T47D (cell line): ENCODE data around the gene TOMM40.

Experiments
- DNase-seq, 2 experiments: peaks; one replicate each; pipeline versions ENCODE4 v3.0.0 to v3.0.0-alpha.2; 2011 to 2012; ENCODE audit warnings: low read depth in 1 of 2, low spot score in 1 of 2
- JUND ChIP-seq: IDR thresholded peaks from 2 replicates; pipeline ENCODE4 v1.6.1; 2012; ENCODE audit warnings: low read depth
- in situ Hi-C: cut with HindIII; loops from 2 replicates; pipeline ENCODE4 v1.10.0; 2016; ENCODE audit warnings: low sequenced_read_pairs, low pct_unique_long_range_greater_than_20kb

The TOMM40 gene

DNA sequence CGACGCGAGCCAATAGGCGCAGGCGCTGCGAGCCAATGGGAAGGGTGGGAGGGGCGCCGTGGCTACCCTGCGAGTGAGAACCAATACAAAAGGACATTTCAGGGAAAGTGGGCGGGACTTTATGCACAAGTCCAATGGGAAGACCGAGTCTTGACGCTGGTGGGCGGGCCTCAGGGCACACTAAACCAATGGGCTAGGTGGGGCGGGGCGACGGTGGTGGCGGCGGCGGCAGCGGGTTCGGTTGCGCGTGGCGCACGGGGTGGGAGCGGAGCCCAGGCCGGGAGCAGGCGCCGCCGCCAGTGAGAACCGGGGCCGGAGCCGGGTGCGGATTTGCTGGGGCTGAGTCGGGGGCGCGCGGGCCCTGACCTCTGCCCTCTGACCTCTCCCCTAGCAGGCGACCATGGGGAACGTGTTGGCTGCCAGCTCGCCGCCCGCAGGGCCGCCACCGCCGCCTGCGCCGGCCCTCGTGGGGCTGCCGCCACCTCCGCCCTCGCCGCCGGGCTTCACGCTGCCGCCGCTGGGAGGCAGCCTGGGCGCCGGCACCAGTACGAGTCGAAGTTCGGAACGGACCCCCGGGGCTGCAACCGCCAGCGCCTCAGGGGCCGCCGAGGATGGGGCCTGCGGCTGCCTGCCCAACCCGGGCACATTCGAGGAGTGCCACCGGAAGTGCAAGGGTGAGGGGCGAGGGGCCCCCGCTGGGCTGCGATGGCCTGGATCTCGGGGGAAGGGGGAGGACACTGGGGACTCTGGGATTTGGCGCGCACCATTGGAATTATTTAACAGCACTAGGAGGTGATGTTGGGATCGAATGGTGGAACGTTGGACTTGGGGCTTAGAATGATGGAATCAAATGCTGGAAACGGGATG is at the start of gene TOMM40:
Gene TOMM40, plus strand, starts transcription at position 239 of the 867 bp plus-strand sequence. Its CDS starts 162 bp downstream, at position 401.
- peak; percentile 98 to 99 for DNase-seq
- in situ Hi-C loops: no loop called here
- TF ChIP-seq JUND: no peak

DNA sequence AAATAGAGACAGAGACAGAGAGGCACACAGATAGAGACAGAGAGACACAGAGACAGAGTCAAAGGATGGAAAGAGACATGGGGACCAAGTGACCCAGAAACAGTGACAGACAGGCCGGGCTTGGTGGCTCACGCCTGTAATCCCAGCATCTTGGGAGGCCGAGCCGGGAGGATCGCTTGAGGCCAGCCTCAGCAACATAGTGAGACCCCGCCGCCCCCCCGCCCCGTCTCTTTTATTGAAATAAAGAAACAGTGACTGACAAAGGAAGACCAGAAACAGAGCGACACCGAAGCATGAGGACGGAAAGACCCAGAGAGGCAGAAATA is 45.8 kb upstream of the TOMM40 start:
- in situ Hi-C loops: no loop called here
- no peak for DNase-seq
- TF ChIP-seq JUND: no peak

DNA sequence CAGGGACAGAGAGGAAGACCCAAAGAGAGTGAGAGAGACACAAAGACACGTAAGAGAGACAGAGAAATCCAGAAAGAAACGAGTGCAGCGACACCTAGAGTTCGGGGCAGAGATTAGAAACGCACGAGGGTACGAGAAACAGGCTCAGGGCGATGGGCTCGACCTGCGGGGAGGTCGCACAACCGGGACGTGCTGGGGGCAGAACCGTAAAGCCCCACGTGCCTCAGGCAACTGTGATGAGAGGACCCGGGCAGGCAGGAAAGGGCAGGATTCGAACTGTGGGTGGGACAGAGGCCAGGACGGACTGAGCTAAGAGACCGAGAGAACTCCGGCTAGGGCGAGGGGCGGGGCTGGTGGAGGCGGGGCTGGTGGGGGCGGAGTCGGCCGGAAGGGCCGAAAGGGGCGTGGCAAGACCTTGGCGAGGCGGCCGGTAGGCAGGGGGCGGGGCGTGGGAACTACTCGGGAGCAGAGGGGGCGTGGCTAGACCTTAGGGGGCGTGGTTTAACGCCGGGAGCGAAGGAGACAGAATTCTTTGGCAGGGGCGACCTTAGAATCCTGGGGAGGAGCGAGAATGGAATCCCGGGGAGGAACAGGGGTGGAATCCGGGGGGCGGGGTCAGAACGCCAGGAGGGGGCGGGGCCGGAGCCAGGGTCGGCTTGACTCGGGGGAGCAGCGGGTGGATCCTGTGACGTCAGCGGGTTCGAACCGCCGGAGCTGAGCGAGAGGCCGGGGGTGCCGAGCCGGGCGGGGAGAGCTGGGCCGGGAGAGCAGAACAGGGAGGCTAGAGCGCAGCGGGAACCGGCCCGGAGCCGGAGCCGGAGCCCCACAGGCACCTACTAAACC is 45.2 kb upstream of the TOMM40 start, which contains the start of gene NECTIN2:
Gene NECTIN2, plus strand, starts transcription at position 686 of the 843 bp plus-strand sequence. CDS start 229 bp downstream, outside the sequence.
- in situ Hi-C loops: no loop called here
- DNase-seq: peak; percentile 95 to 97
- no peak for TF ChIP-seq JUND

DNA sequence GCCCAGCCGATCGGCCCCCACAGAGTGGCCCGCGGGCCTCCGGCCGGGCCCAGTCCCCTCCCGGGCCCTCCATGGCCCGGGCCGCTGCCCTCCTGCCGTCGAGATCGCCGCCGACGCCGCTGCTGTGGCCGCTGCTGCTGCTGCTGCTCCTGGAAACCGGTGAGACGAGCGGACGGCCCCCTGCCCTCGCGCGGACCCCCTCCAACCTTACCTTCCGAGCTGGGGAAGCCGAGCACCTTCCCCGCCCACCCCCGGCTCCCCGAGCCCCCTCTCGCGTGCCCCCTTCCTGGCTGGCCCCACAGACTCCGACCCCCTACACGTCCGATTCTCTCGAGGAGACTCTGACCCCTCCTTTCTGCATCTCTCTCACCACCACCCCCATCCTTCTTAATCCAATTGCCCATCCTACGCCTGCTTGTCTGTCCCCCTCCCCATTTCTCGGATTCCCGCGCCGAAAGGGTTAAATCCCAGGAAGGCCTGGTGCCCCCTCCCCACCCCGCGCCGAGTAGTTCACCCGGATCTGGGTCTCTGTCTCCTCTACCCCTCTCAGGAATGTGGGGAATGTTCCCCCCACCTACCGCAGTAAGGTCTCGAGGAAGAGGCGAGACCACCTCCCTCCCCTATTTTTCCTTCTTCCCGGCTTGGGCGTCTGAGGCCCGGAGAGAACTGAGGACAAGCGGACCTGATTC is 44.5 kb upstream of the TOMM40 start:
- in situ Hi-C loops: no loop called here
- TF ChIP-seq JUND: no peak
- no peak for DNase-seq

DNA sequence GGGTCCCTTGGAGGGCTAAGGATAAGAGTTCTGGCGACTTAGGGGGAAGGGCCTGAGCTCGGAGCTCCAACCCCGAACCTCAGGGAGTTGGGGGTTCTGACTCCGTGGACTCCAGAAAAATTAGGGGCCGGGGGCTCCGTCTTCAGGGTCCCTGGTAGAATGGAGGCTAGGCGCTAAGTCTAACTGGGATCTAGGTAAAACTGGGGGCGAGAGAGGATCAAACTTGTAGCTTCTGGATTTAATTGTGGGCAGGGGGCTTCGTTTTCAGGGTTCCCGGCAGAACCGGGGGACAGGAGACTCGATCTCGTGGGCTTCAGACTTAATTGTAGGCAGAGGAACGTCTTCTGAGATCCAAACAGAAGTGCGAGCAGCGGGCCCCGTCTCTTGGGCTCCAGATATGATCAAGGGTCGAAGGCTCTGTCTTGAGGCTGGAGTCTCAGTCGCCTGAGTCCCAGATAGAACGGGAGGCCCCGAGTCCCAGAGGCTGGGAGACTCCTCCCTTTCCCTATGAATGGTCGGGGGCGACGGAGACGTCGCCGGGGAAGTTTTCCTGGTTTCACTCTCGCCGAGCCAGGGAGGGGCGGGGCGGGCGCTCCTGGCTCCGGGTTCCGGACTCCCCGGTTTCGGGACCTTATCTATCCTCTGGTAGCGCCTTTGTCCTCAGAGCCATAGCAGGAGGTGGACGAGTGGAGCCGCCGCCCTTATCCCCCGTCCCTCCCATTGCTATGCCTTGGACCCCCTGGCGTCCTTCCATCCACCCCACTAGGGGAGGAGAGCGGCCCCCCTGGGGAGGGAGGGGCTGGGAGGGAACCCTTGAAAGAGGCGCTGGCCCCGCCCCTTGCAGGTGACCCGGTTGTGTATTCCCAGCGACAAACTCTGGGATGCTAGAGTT is 43.7 kb upstream of the TOMM40 start:
- TF ChIP-seq JUND: no peak
- in situ Hi-C loops: no loop called here
- DNase-seq: peak in 1 of 2 experiments; percentile 85

DNA sequence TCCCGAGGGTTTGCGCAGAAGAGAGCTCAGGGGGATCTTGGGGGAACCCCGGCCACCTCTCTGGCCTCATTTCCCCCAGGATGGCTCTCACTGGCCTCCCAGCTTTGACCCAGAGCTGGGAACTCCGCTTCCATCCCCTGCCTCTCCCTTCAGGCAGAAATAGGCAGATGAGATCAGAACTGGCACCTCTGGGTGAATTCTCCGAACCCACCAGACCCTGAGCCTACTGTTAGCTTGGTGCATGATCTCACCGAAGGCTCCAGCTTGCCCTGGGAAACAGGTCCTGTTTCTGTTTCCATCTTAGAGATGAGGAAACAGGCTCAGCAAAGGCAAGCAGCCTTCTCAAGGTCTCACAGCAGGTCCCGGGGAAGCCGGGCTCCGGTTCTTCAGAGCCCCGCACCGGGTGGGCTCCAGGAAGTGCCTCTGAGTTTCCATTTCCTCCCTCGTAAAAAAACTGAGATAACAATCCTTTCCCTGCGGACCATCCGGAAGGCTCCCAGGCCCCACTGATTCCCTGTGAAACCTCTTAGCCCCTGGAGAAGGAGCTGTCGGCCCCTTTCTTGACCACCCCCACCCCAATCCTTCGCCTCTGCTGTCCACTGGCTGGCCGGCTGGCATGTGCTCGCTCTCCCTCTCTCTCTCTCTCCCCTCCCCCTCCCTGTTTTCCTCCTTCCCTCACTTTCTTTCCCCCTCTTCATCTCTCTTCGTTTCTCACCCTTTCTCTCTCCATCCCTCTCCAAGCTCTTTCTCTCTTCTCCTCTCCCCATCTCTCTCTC is 42.8 kb upstream of the TOMM40 start:
- DNase-seq: no peak
- in situ Hi-C loops: no loop called here
- TF ChIP-seq JUND: no peak

DNA sequence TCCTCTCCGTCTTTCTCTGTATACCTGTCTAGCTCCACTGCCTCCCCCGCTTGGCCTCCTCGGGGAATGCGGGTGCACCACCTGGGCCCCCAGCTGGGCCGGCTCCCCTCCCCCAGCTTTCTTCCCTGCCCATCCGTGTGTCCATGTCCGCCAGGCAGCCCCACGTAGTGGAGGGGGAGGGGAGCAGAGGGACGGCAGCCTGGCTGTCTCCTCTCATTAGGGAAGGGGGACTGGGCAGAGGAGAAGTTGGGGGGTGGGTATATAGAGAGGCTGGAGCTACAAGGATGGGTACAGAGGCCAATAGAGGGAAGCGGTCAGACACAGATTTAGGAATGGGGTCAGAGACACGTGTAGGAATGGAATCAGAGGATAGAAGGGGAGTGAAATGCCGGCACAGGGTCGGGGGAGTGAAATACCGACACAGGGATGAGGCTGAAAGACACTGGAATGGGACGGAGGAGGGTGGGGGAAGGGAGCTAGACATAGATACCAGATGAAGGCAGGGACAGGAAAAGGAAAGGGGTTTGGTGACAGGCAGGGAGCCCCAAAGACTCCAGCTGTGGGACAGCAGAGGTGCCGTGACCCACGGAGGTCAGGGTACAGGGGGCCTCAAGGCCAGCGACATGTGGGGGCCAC is 42.1 kb upstream of the TOMM40 start:
- TF ChIP-seq JUND: no peak
- no peak for DNase-seq
- in situ Hi-C loops: no loop called here

DNA sequence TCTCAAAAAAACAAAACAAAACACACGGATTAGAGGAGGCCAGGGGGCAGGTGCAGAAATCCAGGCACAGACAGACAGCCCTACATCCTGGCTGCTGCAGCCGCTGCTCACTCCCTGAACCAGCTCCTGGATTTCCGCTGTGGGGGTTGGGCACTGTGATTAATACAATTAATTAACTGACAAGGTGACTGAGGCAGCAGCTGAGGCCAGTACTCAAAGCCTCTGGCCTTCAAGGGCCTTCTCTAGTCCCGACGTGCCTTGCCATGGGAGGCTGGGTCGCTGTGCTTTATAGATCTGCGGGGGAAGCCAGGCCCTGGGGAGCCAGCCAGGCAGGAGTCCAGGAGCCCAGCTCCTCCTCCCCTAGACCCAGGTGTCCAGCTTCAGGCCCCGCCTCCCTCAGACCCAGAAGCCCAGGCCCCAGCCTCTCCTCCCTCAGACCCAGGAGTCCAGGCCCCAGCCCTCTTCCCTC is 40.4 kb upstream of the TOMM40 start:
- DNase-seq: peak in 1 of 2 experiments; percentile 46
- no peak for TF ChIP-seq JUND
- in situ Hi-C loops: no loop called here

DNA sequence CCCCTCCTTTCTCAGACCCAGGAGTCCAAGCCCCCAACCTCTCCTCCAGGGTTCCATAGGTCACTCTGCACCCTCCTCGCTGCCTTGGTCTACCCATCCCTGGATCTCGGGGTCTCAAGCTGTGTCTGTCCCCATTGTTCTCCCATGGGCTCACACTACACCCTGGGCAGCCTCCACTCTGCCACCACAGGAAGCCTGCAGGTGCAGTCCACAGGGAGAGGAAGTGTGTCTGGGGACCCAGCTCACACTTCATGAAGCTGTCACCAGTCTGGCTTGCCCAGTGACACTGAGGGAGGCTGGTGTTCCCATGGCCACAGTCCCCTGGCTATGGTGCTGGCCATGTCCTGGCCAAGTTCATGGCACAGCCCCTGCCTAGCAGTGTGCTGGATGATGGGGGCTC is 39.6 kb upstream of the TOMM40 start:
- in situ Hi-C loops: no loop called here
- no peak for TF ChIP-seq JUND
- no peak for DNase-seq

DNA sequence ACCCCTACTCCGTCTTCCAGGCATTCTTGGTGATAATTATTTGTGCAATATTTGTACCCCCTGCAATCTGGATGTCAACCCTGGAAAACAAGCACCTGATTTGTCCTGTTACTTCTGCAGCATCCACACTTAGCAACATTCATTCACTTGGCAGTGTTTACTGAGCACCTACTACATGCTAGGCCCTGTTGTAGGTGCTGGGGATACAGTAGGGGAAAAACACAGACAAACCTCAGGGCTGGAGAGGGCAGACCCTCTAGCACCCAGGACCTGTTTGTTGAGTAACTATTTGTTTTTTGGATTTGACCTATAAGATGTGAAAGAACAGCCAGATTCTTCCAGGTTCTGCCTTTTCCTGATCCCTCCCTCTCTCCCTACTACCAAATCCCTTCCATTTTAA is 35.4 kb upstream of the TOMM40 start:
- no peak for TF ChIP-seq JUND
- in situ Hi-C loops: no loop called here
- DNase-seq: no peak
